Neural crest cell (in vitro differentiated cells): Measurements from ENCODE around the gene NLN. TPM values are rescaled to one million over a fixed set of nuclear protein-coding genes. Genes with fewer than 3 reads are reported as not detected.
"Not testable (repeated sequence)": the region's sequence is repeated elsewhere in the genome, so short reads cannot be mapped to it uniquely, and the experiment has no call there.

ENCODE experiments used
- DNase-seq: peaks from one replicate; pipeline ENCODE4 v3.0.0; 2021; ENCODE audit warnings: low read depth, mixed read lengths, low spot score
- H3K27ac Mint-ChIP-seq: one replicate; pipeline ENCODE4 v1.8.0; 2021; ENCODE audit warnings: mild to moderate bottlenecking, mixed read lengths; ENCODE audit not compliant: unreplicated experiment
- H3K27me3 Mint-ChIP-seq: 2 replicates; pipeline ENCODE4 v1.8.0; 2021; ENCODE audit warnings: low read depth, mild to moderate bottlenecking, mixed read lengths
- H3K36me3 Mint-ChIP-seq: 2 replicates; pipeline ENCODE4 v1.8.0; 2021; ENCODE audit warnings: low read depth, mild to moderate bottlenecking, mixed read lengths
- H3K4me1 Mint-ChIP-seq: 2 replicates; pipeline ENCODE4 v1.8.0; 2021; ENCODE audit warnings: mixed read lengths
- H3K4me3 Mint-ChIP-seq: one replicate; pipeline ENCODE4 v1.8.0; 2021; ENCODE audit warnings: mild to moderate bottlenecking, mixed read lengths
- H3K9me3 Mint-ChIP-seq: 2 replicates; pipeline ENCODE4 v1.8.0; 2021; ENCODE audit warnings: mixed read lengths
- total RNA-seq: library from RNA; stranded (reverse); gene quantifications from 2 replicates; pipeline ENCODE4 v1.2.1, GENCODE V29; 2021
- TF ChIP-seq, protein P1 (sequence below): fragments of 200-600 bp; sonication (generic); conservative IDR thresholded peaks from 2 replicates; pipeline ENCODE4 v1.5.0; 2021; ENCODE audit warnings: antibody characterized with exemption, mild to moderate bottlenecking

Gene NLN
- total RNA-seq, 1 donor from 2014 or later, result 51.7 TPM

DNA sequence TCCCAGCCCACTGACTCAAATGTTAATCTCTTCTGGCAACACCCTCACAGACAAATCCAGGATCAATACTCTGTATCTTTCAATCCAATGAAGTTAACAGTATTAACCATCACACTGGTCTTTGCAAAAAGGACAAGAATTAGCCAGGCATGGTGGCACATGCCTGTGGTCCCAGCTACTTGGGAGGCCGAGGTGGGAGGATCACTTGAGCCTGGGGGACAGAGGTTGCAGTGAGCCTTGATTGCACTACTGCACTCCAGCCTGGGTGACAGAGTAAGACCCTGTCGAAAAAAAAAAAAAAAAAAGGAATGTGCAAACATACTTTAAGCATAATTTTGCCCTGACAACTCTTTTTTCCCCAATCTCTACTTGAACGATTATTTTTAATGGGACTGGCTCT, 146.5 kb downstream of the NLN start:
- Mint-ChIP-seq H3K36me3 (no peaks in the 10 kb centered on the region), H3K27me3 (no peaks in the 10 kb centered on the region), H3K27ac (no peak overlapping the region), H3K9me3 (no peaks in the 10 kb centered on the region), H3K4me3 (no peak overlapping the region), H3K4me1 (no peaks in the 10 kb centered on the region)
- TF ChIP-seq, protein P1, sequence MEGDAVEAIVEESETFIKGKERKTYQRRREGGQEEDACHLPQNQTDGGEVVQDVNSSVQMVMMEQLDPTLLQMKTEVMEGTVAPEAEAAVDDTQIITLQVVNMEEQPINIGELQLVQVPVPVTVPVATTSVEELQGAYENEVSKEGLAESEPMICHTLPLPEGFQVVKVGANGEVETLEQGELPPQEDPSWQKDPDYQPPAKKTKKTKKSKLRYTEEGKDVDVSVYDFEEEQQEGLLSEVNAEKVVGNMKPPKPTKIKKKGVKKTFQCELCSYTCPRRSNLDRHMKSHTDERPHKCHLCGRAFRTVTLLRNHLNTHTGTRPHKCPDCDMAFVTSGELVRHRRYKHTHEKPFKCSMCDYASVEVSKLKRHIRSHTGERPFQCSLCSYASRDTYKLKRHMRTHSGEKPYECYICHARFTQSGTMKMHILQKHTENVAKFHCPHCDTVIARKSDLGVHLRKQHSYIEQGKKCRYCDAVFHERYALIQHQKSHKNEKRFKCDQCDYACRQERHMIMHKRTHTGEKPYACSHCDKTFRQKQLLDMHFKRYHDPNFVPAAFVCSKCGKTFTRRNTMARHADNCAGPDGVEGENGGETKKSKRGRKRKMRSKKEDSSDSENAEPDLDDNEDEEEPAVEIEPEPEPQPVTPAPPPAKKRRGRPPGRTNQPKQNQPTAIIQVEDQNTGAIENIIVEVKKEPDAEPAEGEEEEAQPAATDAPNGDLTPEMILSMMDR, result no peak
- no peak for DNase-seq

DNA sequence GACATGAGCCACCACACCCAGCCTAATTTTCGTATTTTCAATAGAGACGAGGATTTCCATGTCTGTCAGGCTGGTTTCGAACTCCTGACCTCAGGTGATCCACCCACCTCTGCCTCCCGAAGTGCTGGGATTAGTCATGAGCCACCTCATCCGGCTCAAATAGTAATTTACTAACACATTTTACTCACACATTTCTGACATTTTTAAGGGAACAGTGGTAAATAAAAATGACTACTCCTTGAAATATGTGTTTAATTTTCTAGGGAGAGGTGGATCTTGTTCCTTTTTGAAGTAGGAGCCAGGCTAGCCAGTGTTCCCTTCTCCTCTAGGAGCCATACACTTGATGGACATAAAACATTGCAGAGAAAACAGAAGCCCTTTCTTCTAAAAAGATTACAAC, 149.2 kb downstream of the NLN start:
- no peaks in the 10 kb centered on the region for H3K36me3 Mint-ChIP-seq
- TF ChIP-seq, protein P1, result no peak

DNA sequence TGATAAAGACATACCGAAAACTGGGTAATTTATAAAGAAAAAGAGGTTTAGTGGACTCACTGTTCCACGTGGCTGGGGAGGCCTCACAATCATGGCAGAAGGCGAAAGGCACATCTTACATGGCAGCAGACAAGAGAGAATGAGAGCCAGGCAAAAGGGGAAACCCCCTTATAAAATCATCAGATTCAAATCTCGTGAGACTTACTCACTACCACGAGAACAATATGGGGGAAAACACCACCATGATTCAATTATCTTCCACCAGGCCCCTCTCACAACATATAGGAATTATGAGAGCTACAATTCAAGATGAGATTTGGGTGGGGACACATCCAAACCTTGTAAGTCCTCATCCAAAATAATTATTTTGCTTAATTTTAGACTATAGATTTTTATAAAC, 149.8 kb downstream of the NLN start:
- not testable (repeated sequence) for H3K36me3 Mint-ChIP-seq, H3K4me3 Mint-ChIP-seq

More for the DNA sequence above, 149.2 kb downstream of the NLN start:
- H3K27ac Mint-ChIP-seq, result no peak overlapping the region
- no peaks in the 10 kb centered on the region for H3K27me3 Mint-ChIP-seq
- H3K9me3 Mint-ChIP-seq, result no peaks in the 10 kb centered on the region
- no peak for DNase-seq
- H3K4me1 Mint-ChIP-seq, result no peaks in the 10 kb centered on the region
- no peak overlapping the region for H3K4me3 Mint-ChIP-seq

DNA sequence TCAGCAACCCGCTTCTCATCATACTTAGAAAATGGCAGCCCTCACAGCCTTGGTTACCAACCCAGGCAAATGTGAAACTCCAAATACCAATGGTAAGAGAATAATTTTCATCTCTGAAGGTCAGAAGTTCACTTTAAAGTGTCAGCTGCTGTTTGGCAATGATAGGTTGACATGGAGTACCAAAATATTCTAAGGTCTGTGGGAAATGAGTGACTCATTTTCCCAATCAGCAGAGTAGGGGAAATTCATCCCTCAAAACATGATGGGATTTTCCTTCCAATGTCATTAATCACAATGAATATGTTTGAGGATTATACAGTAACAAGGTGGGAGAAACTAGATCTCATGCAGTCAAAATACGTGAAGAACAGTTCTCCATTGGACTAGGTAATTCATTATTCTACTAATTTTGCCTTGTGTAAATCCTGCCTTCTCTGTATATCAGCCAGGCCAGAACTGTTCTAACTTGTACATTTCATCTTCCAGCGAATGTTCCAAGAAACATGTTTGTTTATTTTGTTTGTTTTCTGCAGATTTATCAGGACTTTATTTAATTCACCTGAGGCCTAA, 151.3 kb downstream of the NLN start:
- Mint-ChIP-seq H3K4me3 (no peak overlapping the region), H3K9me3 (peaks cover 3% of the 10 kb centered on the region), H3K27ac (no peak overlapping the region), H3K4me1 (no peaks in the 10 kb centered on the region), H3K36me3 (no peaks in the 10 kb centered on the region), H3K27me3 (no peaks in the 10 kb centered on the region)
- TF ChIP-seq, protein P1, result no peak
- no peak for DNase-seq

More for the DNA sequence above, 149.8 kb downstream of the NLN start:
- not testable (repeated sequence) for H3K27ac Mint-ChIP-seq, H3K27me3 Mint-ChIP-seq, DNase-seq, H3K4me1 Mint-ChIP-seq, H3K9me3 Mint-ChIP-seq

DNA sequence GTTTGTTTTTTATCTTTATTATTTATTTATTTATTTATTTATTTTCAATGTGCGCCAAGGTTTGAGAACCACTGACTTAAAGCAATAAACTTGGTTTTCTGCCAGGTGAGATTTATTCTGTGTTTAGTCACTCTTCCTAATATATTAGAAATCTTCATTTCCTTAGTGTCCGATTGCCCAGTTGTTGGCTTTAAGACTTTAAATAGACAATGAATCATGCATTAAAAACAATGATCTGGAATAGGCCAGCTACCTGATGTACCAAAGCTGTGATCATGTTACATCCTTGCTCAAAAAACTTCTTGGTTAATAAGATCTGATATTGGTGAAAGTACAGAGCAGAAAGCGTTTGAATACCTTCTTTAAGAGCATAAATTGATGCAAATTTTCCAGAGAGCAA, 152.2 kb downstream of the NLN start:
- no peaks in the 10 kb centered on the region for H3K36me3 Mint-ChIP-seq
- no peaks in the 10 kb centered on the region for H3K27me3 Mint-ChIP-seq

DNA sequence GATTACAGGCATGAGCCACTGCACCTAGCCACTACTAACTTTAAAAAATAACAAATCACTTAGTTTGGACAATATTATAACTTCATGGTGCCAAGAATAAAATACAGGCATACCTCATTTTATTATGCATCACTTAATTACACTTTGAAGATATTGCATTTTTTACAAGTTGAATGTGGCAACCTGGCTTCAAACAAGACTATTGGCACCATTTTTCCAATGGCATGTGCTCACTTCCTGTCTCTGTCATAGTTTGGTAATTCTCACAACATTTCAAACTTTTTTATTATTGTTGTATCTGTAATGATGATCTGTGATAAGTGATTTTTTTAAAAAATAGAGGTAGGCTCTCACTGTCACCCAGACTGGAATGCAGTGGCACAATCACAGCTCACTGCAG, 154.5 kb downstream of the NLN start:
- no peaks in the 10 kb centered on the region for H3K4me1 Mint-ChIP-seq
- TF ChIP-seq, protein P1, result no peak
- no peak overlapping the region for H3K27ac Mint-ChIP-seq
- DNase-seq, result no peak
- peaks cover 7% of the 10 kb centered on the region for H3K9me3 Mint-ChIP-seq
- H3K36me3 Mint-ChIP-seq, result no peaks in the 10 kb centered on the region
- no peak overlapping the region for H3K4me3 Mint-ChIP-seq
- no peaks in the 10 kb centered on the region for H3K27me3 Mint-ChIP-seq

More for the DNA sequence above, 152.2 kb downstream of the NLN start:
- TF ChIP-seq, protein P1, result no peak
- Mint-ChIP-seq H3K27ac (no peak overlapping the region), H3K4me3 (no peak overlapping the region), H3K4me1 (no peaks in the 10 kb centered on the region), H3K9me3 (peaks cover 7% of the 10 kb centered on the region)
- DNase-seq, result no peak
